Kidney (tissue), 14 donors: ENCODE results near the gene EFNA2. TPM values are rescaled to one million over a fixed set of nuclear protein-coding genes. Genes with fewer than 3 reads are reported as not detected.

Source experiments
- DNase-seq, 5 donors: peaks; one replicate each; pipeline ENCODE4 v3.0.0-alpha.2; 2013 to 2020
- FAIRE-seq: peaks from 2 replicates; lab custom pipeline; 2012; peaks lifted over from hg19 to GRCh38; lab: Jason Lieb, UNC
- H3K27ac ChIP-seq, 2 donors: one replicate each; pipeline ENCODE4 v1.7.0; 2013; ENCODE audit warnings: low read depth in 2 of 2, low read length in 2 of 2, inconsistent platforms in 1 of 2
- H3K27me3 ChIP-seq: one replicate; pipeline ENCODE4 v1.7.1; 2013; ENCODE audit warnings: low read length, inconsistent platforms; ENCODE audit not compliant: control insufficient read depth, insufficient read depth
- H3K36me3 ChIP-seq, 3 donors: one replicate each; pipeline versions ENCODE4 v1.7.0 to v1.7.1; 2013; ENCODE audit warnings: low read length in 3 of 3, control low read depth in 1 of 3, inconsistent platforms in 1 of 3; ENCODE audit not compliant: insufficient read depth in 3 of 3, control insufficient read depth in 2 of 3
- H3K4me1 ChIP-seq, 3 donors: one replicate each; pipeline versions ENCODE4 v1.7.0 to v1.7.1; 2013; ENCODE audit warnings: low read length in 3 of 3, inconsistent platforms in 1 of 3, low read depth in 1 of 3; ENCODE audit not compliant: control insufficient read depth in 2 of 3, insufficient read depth in 2 of 3
- H3K4me3 ChIP-seq, 3 donors: one replicate each; pipeline versions ENCODE4 v1.7.0 to v1.8.1; 2013; ENCODE audit warnings: low read length in 3 of 3, control low read depth in 1 of 3, inconsistent platforms in 1 of 3
- H3K9ac ChIP-seq, 3 donors: one replicate each; pipeline versions ENCODE4 v1.7.0 to v1.7.1; 2013; ENCODE audit warnings: low read length in 3 of 3, control low read depth in 1 of 3, inconsistent platforms in 1 of 3
- H3K9me3 ChIP-seq, 3 donors: one replicate each; pipeline versions ENCODE4 v1.7.0 to v1.7.1; 2013; ENCODE audit warnings: low read length in 3 of 3, control low read depth in 1 of 3, inconsistent platforms in 1 of 3; ENCODE audit not compliant: control insufficient read depth in 2 of 3, insufficient read depth in 1 of 3
- intact Hi-C: fragments of 100-400 bp; cut with DNase I; formaldehyde crosslinking; loops from one replicate; pipeline ENCODE4 v1.11.1; 2022
- polyA plus RNA-seq: library from polyadenylated mRNA; stranded (reverse); fragments of 350-450 nt; fragmentation: Illumina TruSeq; extraction: RNeasy Lipid Tissue Mini Kit (QIAGEN cat#74804); gene quantifications from one replicate; pipeline ENCODE4 v1.2.3, GENCODE V29; 2014; ENCODE audit warnings: low read depth, low replicate concordance; ENCODE audit not compliant: insufficient read depth
- total RNA-seq: library from RNA; stranded (reverse); fragmentation: NEBNext Ultra II Directional; extraction: Animal tissue kit (Norgen Biotek cat#: 25700); gene quantifications from one replicate; pipeline ENCODE4 v1.2.1, GENCODE V29; 2021
- TF ChIP-seq, protein P1 (sequence below): IDR thresholded peaks from 3 replicates; pipeline ENCODE4 v1.5.1; 2012; ENCODE audit warnings: mild to moderate bottlenecking, moderate library complexity, borderline replicate concordance; ENCODE audit not compliant: insufficient read depth; ENCODE audit errors: extremely low read depth
- donor health status: control.
- donor health status: control.
- donor health status: control.
- donor health status: control.
- donor health status: control.
- donor health status: DM: yes; HTN: yes; CAD: no.
- donor health status: Normal renal cell carcinoma (clear cell type).

The EFNA2 gene
- total and polyA plus RNA-seq, 2 donors from 2014 or later = not detected

DNA sequence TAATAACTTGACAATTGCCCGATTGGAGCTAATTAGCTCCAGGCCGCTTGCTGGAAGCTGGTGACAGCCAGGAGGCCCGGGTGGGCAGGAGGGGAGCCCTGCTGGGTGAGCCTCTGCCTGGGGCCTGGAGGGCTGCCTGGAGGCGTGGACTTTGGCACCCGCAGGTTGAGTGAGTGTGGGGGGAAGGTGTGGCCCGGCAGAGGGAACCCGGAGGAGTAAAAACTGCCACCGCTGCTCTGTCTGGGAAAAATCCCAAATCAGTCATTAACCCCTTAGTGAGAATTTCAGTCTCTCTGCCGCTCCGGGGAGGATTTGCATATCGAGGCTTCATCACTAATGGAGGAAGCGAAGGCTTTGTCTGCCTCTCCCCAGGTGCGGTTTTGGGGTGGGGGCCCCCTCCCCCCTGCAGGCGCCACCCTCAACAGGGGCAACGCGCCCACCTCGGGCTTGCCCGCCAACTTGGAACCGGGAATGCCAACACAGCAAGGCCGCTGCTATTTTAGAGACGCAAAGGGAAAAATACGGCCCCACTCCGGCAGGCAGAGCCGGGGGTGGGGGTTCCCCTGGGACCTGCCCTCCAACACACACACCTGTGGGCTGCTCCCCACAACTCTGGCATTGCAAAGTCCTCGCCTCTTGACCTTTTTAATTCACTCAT is 6.2 kb downstream of the EFNA2 start:
- no peak overlapping the region for H3K4me3 ChIP-seq
- H3K27me3 ChIP-seq = no peaks in the 10 kb centered on the region
- no peak overlapping the region for H3K9ac ChIP-seq
- no peak for FAIRE-seq
- no peaks in the 10 kb centered on the region for H3K36me3 ChIP-seq
- H3K27ac ChIP-seq = no peak overlapping the region
- TF ChIP-seq, protein P1, sequence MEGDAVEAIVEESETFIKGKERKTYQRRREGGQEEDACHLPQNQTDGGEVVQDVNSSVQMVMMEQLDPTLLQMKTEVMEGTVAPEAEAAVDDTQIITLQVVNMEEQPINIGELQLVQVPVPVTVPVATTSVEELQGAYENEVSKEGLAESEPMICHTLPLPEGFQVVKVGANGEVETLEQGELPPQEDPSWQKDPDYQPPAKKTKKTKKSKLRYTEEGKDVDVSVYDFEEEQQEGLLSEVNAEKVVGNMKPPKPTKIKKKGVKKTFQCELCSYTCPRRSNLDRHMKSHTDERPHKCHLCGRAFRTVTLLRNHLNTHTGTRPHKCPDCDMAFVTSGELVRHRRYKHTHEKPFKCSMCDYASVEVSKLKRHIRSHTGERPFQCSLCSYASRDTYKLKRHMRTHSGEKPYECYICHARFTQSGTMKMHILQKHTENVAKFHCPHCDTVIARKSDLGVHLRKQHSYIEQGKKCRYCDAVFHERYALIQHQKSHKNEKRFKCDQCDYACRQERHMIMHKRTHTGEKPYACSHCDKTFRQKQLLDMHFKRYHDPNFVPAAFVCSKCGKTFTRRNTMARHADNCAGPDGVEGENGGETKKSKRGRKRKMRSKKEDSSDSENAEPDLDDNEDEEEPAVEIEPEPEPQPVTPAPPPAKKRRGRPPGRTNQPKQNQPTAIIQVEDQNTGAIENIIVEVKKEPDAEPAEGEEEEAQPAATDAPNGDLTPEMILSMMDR = no peak
- H3K9me3 ChIP-seq = no peaks in the 10 kb centered on the region
- peak in 1 of 5 donors; percentile 64 for DNase-seq
- peaks cover 0 to 3% (median 0%) of the 10 kb centered on the region in 3 donors for H3K4me1 ChIP-seq
- intact Hi-C loops = no loop called here

DNA sequence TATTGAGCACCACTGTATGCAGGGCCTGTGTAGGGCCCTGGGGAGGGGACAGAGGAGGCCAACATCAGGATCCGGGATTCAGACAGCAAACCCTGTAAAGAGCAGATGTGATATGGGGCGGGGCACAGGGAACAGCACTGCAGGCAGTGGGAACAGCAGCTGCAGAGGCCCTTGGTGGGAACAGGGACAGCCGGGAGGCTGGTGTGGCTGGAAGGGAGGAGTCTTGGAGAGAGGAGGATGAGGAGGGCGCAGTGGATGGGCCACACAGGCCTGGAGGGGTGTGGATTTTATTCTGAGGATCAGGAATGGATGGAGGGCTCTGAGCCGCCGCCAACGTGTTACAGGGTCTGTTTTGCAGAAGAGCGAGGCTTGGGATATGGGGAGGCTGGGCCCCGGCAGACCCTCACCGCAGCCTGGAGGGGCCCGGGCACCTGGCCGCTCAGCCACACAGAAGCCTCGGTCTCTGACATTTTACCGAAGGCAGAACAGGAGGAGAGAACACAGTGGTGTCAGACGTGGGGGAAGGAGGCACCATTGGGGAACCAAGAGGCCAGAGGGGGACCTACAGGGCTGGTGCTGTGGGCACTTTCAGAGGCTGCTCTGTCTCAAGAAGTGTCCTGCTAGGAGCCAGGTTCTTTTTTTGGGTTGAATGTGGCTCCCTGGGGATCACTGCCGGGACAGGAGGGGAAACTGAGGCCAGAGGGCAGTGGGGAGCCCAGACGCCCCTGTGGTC is 6.9 kb downstream of the EFNA2 start:
- H3K27ac ChIP-seq = no peak overlapping the region
- peaks cover 0 to 3% (median 0%) of the 10 kb centered on the region in 3 donors for H3K4me1 ChIP-seq
- no peaks in the 10 kb centered on the region for H3K27me3 ChIP-seq
- TF ChIP-seq, protein P1 = no peak
- H3K9ac ChIP-seq = no peak overlapping the region
- no peak for FAIRE-seq
- intact Hi-C loops = no loop called here
- no peak overlapping the region for H3K4me3 ChIP-seq
- H3K36me3 ChIP-seq = no peaks in the 10 kb centered on the region
- no peak for DNase-seq
- H3K9me3 ChIP-seq = no peaks in the 10 kb centered on the region

DNA sequence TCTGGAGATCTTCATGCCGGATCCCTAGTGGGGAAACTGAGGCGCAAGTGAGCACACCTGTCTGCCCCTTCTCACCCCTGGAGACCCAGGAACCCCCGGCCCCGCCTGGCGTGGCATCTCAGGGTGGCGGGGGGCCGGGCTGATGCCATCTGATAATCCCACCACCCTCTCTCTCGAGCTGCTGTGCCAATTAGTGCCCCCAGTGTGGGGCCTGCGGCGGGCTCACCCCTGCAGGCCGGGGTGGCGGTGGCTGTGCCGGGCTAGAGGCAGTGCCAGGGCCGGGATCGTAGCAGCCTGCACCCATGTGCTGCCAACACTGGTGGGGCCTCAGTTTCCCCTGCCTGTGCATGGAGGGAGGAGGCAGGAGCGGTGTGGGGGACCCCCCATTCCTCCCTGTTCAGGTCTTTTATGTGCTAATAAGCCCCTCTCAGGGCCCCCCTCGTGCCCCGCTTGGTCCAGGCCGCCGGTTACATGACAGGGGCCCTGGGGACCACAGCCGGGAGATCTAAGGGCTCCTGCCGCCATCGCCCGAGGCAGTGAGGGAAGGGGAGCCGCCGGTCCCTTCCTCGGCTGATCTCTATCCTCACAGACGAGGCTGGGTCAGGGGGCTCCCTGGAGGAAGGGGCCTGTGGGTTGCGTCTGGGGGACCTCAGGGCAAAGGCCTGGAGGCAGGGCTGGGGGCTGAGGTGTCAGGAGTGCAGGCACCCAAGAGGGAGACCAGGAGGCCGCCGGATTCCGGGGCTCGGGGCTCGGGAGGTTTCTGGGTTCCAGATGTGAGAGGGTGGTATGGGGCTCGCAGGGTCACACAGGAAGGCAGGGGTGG is 8.3 kb downstream of the EFNA2 start:
- peaks cover 0 to 3% (median 0%) of the 10 kb centered on the region in 3 donors for H3K4me1 ChIP-seq
- FAIRE-seq = no peak

More for the DNA sequence above, 8.3 kb downstream of the EFNA2 start:
- Histone ChIP-seq H3K27ac (no peak overlapping the region), H3K9ac (no peak overlapping the region), H3K4me3 (no peak overlapping the region), H3K27me3 (no peaks in the 10 kb centered on the region), H3K36me3 (no peaks in the 10 kb centered on the region), H3K9me3 (no peaks in the 10 kb centered on the region)
- TF ChIP-seq, protein P1 = no peak
- DNase-seq = peak in 1 of 5 donors; percentile 70
- intact Hi-C loops = no loop called here
